CD4-positive, alpha-beta T cell treated with Interleukin-12 subunit alpha and Interleukin-12 subunit beta, for 1 hour (primary cell): Measurements from ENCODE around the gene STARD9.
"Not testable (repeated sequence)": the region's sequence is repeated elsewhere in the genome, so short reads cannot be mapped to it uniquely, and the experiment has no call there.

Source experiments
- DNase-seq: peaks from one replicate; pipeline ENCODE4 v3.0.0-alpha.2; 2020

The STARD9 gene

GRCh38 chr15:42632105-42632675, 56.8 kb downstream of the STARD9 start:
- no peak for DNase-seq

DNA sequence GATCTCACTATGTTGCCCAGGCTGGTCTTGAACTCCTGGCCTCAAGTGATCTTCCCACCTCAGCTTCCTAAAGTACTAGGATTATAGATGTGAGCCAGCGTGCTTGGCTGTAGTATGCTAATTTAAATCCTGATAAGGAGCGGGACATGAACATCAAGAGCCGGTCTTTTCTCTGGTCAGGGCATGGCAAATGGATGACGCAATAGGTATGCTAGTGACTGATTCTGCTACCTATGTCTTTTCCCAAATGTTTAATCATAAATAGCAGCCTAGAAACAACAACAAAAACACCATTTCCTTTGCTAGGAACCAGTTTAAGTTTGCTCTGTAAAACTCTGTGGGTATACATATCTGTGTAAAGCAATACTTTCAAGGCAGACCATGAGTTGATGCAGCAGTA, 64.7 kb downstream of the STARD9 start:
- no peak for DNase-seq

DNA sequence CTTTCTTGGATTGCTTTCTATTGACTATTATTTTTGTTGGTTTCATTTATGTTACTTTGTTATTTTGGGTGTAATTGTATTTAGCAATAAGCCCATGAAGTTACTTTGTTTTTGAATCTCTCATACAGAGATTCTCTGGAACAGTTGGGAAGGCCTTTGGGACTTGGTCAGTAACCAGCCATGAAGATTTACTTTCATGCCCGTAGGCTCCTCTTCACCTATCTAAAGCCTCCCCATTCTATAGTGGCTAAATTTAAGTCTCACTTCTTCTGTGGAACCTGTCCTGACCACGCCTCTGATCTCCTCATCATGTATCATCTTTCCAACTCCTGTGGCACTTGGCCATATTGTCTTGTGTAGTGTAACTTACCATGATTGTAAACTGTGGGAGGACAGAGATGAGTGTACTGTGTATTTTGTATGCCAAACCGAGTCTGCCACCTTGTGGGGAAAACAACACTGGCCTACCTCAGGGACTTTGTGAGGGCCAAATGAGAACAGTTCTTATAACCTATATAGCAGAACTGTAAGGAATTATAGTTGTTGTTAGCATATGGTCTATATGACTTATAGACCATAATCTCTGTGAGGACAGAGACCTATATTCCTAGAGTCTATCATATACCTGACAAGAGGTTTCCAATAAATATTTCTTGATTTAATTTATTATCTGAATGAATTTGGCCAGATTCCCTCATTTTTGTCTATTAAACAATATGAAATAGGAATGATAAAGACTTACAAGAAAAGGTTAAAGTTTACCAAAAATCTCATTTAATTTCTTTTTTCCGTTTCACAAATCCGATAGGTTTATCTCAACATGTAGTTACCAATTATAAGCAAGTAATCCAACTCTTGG, 75.0 kb downstream of the STARD9 start:
- peak; percentile 65 for DNase-seq

DNA sequence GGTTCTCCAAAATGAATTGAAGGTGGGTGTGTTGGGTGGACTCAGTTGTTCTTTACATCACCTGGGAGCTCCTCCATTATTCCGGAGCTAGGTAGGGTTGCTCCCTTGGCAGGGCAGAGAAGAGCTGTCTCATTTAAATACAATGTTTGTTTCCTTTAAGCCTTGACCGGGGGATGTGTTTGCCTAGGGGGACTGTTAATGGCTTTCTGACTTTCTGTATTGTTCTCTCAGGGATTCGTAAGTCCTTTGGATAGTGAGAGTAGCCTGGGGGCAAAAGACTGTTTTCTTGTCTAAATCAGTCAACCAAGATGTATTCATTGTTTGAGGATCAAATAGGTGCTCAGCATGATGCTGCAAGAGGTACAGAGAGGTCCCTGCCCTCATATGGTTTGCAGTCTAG, 90.4 kb downstream of the STARD9 start:
- DNase-seq, result no peak

DNA sequence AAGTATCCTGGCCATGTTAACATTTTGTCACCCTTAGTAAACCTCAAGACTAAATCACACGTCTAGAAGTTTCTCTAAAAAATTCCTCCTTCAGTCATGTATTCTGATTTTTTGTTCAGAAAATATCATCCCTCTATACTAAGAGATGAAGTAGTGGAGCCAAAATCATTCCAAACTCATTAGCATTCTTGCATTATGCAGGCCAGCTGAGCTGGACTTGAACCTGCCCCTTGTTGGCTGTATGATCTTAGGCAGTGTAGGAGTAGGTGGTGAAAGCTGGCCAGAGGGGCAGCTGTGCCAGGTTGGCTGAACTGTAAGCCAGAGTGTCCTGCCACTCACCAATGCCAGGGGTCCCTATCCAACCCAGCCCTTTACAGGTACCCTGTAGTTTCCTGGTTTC, 92.4 kb downstream of the STARD9 start:
- DNase-seq, result no peak

DNA sequence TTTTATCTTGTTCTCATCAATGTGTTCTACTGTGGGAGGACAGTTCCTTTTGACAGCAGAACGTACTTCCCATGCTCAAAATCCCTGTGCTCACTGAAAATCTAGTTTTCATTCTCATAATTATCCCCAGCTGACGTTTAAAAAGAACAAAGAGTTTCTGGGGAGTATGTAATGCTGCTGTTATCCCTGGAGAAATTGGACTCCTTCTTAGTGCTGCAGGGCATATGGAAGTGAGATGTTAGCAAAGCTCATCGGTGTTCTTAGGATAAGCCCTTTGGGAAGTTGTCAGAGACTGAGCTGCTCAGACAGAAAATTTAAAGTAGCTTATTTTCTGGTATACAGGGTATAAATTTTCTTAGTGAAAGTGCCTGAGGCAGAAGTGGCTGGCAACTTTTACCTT, 95.0 kb downstream of the STARD9 start:
- DNase-seq, result no peak

DNA sequence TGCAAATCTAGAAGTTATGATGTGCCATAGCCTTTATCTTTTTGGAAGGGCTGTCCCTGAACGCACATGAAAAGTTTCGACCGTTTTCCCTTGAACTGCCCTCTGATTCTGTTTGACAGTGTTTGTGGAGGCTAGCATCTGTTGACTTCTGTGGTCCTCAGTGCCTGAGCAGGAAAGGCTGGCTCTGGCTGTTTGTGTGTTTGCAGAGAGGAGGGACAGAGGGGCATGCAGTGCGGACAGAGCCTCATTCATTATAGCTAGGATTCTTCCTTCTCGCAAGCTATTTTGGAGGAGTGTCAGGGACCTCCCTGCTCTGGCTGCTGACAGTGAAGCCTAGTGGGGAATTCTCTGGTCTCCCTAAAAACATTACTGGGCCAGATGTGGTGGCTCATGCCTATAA, 97.0 kb downstream of the STARD9 start:
- no peak for DNase-seq

DNA sequence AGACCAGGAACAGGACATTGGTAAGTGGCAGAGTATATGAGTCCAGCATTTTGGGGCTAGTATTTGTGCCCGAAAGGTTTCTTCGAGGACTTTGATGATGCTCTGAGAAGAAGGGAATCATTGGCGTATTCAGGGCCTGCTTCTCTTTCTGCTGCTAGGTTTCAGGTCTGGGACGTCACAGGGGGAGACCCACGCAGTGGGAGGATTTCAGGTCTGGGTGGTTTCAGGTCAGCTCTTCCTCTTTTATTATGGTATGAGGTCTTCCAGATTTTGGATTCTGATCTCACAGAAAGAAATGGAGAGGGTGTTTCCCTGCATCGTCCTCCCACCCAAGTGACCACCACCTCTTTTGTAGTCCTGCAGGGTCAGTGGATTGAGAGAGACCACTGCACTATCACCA, 99.1 kb downstream of the STARD9 start:
- no peak for DNase-seq

GRCh38 chr15:42675021-42675420, 99.6 kb downstream of the STARD9 start:
- DNase-seq, result no peak

DNA sequence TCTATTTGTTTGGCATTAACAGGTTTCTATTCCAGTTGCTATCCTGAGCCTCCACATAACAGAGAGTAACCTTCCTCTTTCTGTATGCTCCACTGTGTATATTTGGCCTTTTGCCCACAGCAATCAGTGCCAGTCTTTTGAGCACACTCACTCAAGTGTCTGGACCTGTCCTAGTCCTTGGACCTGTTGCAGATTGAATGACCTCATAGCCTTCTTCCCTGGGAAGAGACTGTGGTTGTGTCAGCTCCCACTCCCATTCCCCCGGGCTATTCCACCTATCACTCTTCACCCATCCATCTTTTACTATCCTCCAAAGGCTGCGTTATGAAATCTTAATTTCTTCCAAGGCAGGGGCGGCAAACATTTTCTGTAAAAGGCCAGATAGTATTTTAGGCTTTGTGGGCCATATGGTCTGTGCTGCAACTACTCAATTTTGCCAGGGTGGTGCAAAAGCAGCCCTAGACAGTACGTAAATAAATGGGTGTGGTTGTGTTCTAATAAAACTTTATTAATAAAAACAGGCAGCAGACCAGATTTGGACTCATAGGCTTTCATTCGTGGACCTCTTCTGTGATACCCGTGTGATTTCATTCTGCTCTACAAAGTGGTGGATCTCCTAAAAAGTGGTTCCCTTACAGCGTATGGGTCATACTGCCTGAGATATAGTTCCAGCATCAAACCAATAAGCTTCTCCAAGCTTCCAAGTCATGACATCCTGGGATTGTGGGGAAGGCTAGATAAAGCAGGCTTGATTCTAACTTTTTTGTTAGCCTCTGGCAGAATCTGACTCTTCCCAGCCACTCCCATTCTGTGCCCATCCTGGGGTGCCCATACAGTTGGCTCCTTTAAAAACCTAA, 104.1 kb downstream of the STARD9 start:
- no peak for DNase-seq

DNA sequence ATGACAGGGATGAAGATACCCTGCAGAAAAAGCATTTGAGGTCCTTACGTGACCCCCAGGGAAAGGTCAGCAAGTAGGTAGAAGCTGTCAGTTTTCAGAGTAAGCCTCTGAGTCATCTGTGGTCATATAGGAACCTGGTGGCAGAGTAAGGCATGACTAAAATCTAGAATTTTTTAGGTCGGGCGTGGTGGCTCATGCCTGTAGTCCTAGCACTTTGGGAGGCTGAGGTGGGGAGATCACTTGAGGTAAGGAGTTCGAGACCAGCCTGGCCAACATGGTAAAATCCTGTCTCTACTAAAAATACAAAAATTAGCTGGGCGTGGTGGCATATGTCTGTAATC, 104.7 kb downstream of the STARD9 start:
- not testable (repeated sequence) for DNase-seq

- no peak for DNase-seq
Observed at GRCh38 chr15:42681119-42681518, 105.7 kb downstream of the STARD9 start.

DNA sequence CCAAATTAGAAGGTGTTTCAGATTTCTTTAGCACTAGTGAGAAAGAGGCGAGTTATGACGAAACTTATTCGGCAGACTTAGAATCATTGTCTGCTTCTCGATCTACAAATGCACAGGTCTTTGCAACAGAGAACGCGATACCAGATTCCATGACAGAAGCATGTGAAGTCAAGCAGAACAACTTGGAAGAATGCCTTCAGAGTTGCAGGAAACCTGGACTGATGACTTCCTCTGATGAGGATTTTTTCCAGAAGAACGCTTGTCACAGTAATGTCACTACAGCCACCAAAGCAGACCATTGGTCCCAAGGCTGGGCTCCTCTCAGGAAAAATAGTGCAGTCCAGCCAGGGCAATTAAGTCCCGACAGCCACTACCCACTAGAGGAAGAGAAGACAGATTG, 110.9 kb downstream of the STARD9 start:
- DNase-seq, result no peak

GRCh38 chr15:42687740-42688139, 112.3 kb downstream of the STARD9 start:
- no peak for DNase-seq

- DNase-seq, result no peak
Observed at GRCh38 chr15:42688301-42688700, 112.9 kb downstream of the STARD9 start.

- DNase-seq, result no peak
Observed at GRCh38 chr15:42691308-42691707, 115.9 kb downstream of the STARD9 start.

GRCh38 chr15:42691770-42692169, 116.4 kb downstream of the STARD9 start:
- no peak for DNase-seq

DNA sequence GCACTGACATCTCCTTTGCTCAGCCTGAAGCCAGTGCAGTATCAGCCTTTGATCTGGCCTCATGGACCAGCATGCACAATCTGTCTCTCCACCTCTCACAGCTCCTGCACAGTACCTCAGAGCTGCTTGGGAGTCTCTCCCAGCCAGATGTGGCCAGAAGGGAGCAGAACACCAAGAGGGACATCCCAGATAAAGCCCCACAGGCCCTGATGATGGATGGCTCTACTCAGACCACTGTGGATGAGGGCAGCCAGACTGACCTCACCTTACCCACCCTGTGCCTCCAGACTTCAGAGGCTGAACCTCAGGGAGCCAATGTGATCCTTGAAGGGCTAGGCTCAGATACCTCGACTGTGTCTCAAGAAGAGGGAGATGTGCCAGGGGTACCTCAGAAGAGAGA, 117.1 kb downstream of the STARD9 start:
- no peak for DNase-seq

DNA sequence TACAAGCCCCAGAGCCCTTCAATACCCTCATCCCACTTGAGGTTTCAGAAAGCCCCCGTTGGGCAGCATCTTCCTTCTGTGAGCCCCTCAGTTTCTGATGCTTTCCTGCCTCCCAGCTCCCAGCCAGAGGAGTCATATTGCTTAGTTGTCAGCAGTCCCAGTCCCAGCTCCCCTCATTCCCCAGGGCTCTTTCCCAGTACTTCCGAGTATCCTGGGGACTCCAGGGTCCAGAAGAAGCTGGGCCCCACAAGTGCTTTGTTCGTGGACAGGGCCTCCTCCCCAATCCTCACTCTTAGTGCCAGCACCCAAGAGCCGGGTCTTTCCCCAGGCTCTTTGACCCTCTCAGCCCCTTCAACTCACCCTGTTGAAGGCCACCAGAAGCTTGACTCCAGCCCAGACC, 117.6 kb downstream of the STARD9 start:
- no peak for DNase-seq

DNA sequence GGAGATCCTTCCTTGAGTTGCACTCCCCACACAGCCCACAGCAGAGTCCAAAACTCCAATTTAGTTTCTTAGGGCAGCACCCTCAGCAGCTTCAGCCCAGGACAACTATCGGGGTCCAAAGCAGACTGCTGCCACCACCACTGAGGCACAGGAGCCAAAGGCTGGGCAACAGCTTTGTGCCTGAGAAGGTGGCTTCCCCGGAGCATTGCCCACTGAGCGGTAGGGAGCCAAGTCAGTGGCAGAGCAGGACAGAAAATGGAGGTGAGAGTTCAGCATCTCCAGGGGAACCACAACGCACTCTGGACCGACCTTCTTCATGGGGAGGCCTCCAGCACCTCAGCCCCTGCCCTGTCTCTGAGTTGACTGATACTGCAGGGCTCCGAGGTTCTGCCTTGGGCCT, 118.1 kb downstream of the STARD9 start:
- DNase-seq, result no peak

GRCh38 chr15:42693942-42694341, 118.5 kb downstream of the STARD9 start:
- DNase-seq, result no peak

- no peak for DNase-seq
Observed at GRCh38 chr15:42694398-42694797, 119.0 kb downstream of the STARD9 start.

DNA sequence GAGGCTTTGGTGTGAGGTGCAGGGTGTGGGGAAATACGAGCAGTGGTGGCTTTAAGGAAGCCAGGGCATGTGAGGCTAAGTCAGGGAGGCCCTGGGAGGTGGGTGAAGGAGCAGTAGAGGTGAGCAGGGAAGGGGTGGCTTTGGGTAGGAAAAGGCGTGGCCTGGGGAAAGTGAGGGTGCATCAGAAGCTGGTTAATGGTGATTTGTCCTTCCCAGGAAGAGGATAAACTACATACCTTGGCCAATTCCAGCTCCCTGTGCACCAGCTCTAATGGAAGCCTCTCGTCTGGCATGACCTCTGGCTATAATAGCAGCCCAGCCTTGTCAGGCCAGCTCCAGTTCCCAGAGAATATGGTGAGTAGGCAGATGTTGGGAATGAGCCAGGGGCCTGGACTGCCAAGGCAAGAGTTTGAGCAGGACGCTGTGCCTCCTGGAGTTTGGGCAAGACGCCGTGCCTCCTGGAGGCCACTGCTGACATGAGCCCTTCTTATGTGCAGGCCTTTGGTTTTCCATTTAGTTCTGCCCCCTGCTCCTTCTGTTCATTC, 120.2 kb downstream of the STARD9 start:
- DNase-seq, result no peak

- no peak for DNase-seq
Observed at GRCh38 chr15:42696626-42697025, 121.2 kb downstream of the STARD9 start.
